Measurements from ENCODE around the gene PNMA8A. TPM values are rescaled to one million over a fixed set of nuclear protein-coding genes. Genes with fewer than 3 reads are reported as not detected.

The PNMA8A gene
- total and polyA plus RNA-seq, 2 of the 8 experiments (the other 6 are each of a cell fraction or from before 2014, with no cell fraction given), result 10.0 to 22.8 TPM

GRCh38 chr19:46466536-46467196 is 4.7 kb downstream of the PNMA8A start:
- Histone ChIP-seq H3K36me3 (ENCODE audit: control insufficient read depth in 2 of 4, insufficient read depth in 4 of 4, low read length in 3 of 4) (peaks cover 0 to 19% (median 11%) of the 10 kb centered on the region in 4 experiments; a peak in 6 of 8 replicates), H3K18ac (ENCODE audit: extremely low read depth, low read length) (no peak overlapping the region), H2AFZ (ENCODE audit: low read length) (no peak overlapping the region), H3K14ac (ENCODE audit: insufficient read length) (no peak overlapping the region), H3K27ac (ENCODE audit: low read depth, low read length) (no peak overlapping the region), H4K20me1 (replicated peaks in 1 of 2; ENCODE audit: control insufficient read depth in 1 of 2, insufficient read depth in 2 of 2, low read length in 2 of 2) (no peaks in the 10 kb centered on the region), H3K9ac (replicated peaks in 1 of 4; ENCODE audit: extremely low read depth in 1 of 4, low read depth in 3 of 4, low read length in 3 of 4) (no peak overlapping the region), H3K23me2 (ENCODE audit: low read depth, low read length) (peaks cover 8% of the 10 kb centered on the region), H2BK12ac (ENCODE audit: low read depth, low read length) (no peak overlapping the region), H3K4me3 (ENCODE audit: extremely low read depth in 1 of 4, insufficient read depth in 2 of 4, low read depth in 3 of 4, low read length in 4 of 4) (no peak overlapping the region), H3K9me3 (ENCODE audit: insufficient read depth in 2 of 2, low read depth in 1 of 2, low read length in 1 of 2) (no peaks in the 10 kb centered on the region), H3K27me3 (replicated peaks in 1 of 4; ENCODE audit: control insufficient read depth in 3 of 4, extremely low read depth in 1 of 4, insufficient read depth in 3 of 4, low read length in 3 of 4) (no peaks in the 10 kb centered on the region; a peak in 2 of 7 replicates), H2BK15ac (ENCODE audit: low read length) (no peak overlapping the region), H4K5ac (ENCODE audit: insufficient read length, low read depth, low read length) (no peak overlapping the region), H2BK5ac (ENCODE audit: low read depth, low read length) (no peak overlapping the region), H3K4ac (replicated peaks; ENCODE audit: insufficient read length, low read depth, low read length) (no peak overlapping the region), H4K91ac (replicated peaks; ENCODE audit: insufficient read length, low read length) (no peak overlapping the region), H3K79me1 (ENCODE audit: low read depth, low read length) (no peaks in the 10 kb centered on the region; the same call in 1 of the 2 replicates), H2AK5ac (ENCODE audit: low read depth, low read length) (no peak overlapping the region), H3K4me2 (ENCODE audit: insufficient read depth in 1 of 2, low read depth in 2 of 2, low read length in 2 of 2) (no peak overlapping the region), H3K4me1 (replicated peaks in 1 of 4; ENCODE audit: control insufficient read depth in 3 of 4, insufficient read depth in 4 of 4, low read length in 3 of 4) (peaks cover 0 to 7% (median 2%) of the 10 kb centered on the region in 4 experiments; a peak in 4 of 7 replicates), H2BK20ac (ENCODE audit: low read length) (no peak overlapping the region), H2BK120ac (replicated peaks; ENCODE audit: low read depth, low read length) (no peak overlapping the region), H3K23ac (ENCODE audit: insufficient read length) (no peak overlapping the region), H4K8ac (ENCODE audit: extremely low read depth, insufficient read depth, low read length) (no peak overlapping the region), H3K79me2 (ENCODE audit: control insufficient read depth in 1 of 2, insufficient read depth in 2 of 2, low read length in 2 of 2) (peaks cover 0 to 9% of the 10 kb centered on the region in 2 experiments; a peak in 1 of 4 replicates), H3K56ac (replicated peaks; ENCODE audit: insufficient read length, low read depth, low read length) (no peak overlapping the region)
- ChIA-PET POLR2A (ENCODE audit: partially characterized antibody) (interaction anchor here (1.1 kb wide), 1 partner anchor 74 kb away, joined by 4 read pairs; no protein-coding TSS in a partner anchor), CTCF (ENCODE audit: partially characterized antibody) (interaction anchor here (0.6 to 1.9 kb wide), 2 partner anchors 20 to 35 kb away, joined by 4 to 5 read pairs; no protein-coding TSS in a partner anchor)
- DNase-seq (ENCODE audit: low read depth in 1 of 2, low spot score in 2 of 2), result no peak
- no peak for FAIRE-seq
- no peak for TF ChIP-seq SAP30 (IDR thresholded peaks at IDR 0.05; ENCODE audit: insufficient read depth, insufficient replicate concordance, low read length)
- no peak for TF ChIP-seq SIX5 (IDR thresholded peaks at IDR 0.05; ENCODE audit: low read depth, low read length)
- no peak for TF ChIP-seq RBBP5 (IDR thresholded peaks at IDR 0.05; ENCODE audit: borderline replicate concordance, low read depth, low read length)
- TF ChIP-seq TEAD4 (IDR thresholded peaks at IDR 0.05; ENCODE audit: low read depth, low read length), result no peak
- TF ChIP-seq RAD21 (IDR thresholded peaks at IDR 0.05 in 1 of 2, conservative IDR thresholded peaks at IDR 0.05 in 1 of 2; ENCODE audit: low read depth in 2 of 2, low read length in 2 of 2), result no peak
- WGBS, 2 experiments (ENCODE audit: extremely low coverage in 1 of 2, insufficient coverage in 1 of 2, insufficient read length in 1 of 2, insufficient replicate concordance in 2 of 2, low coverage in 1 of 2, low lambda C conversion rate in 2 of 2, missing lambda C conversion rate in 1 of 2), result 88% methylated on average over 15 of the region's 15 CpGs; no CpG with 5 or more reads in 1 of the 2 experiments

Measured in H1 (cell line).